Esophagus squamous epithelium (tissue), 4 donors: ENCODE measurements around the gene ERVH48-1.

ENCODE experiments used
- POLR2A ChIP-seq, 4 donors: fragments of 450-650 bp; IDR thresholded peaks; one replicate each; pipeline ENCODE4 v1.6.1; 2017; ENCODE audit warnings: antibody characterized with exemption in 4 of 4, mild to moderate bottlenecking in 4 of 4, moderate library complexity in 3 of 4
- TF ChIP-seq, protein P1 (sequence below), 6 experiments: fragments of 450-650 bp in 4 of 6; fragments of 200-600 bp in 2 of 6; sonication (generic) in 2 of 6; IDR thresholded peaks; one replicate each; pipeline ENCODE4 v1.5.1; 2016 to 2019; ENCODE audit warnings: antibody characterized with exemption in 6 of 6, mild to moderate bottlenecking in 4 of 6, moderate library complexity in 4 of 6

DNA sequence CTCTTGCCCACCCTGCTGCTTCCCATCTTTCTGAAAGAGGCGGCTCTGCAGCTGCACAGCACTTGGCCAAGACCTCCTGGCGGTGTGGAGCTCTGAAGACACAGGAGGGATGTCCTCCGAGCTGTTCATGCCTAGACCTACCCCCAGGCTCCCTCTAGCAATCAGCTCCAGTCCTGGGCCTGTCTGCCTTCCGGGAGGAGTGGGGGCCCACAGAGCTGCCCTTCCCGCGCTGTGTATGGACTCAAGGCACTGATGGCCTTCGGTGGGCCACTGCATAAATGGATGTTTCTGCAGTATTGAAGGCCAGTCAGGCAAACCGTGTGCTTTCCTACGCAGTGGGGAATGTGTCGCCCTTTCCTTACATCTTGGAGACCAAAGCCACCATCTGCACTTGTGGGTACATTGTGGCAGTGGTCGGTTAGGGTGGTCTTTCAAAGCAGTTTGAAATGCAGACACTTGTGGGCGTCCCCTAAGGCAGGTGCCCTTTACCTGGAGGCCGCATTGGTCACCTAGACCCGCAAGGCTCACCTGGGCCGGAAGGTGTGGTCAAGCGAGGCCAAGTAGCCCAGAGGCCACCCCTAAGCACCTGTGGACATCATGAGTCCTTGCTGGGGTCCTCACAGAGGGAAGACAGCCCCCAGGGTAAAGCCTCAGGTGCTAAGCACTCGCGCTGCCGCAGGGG is 48.0 kb upstream of the ERVH48-1 start:
- TF ChIP-seq POLR2A (IDR thresholded peaks at IDR 0.05) = no peak
- TF ChIP-seq, protein P1, sequence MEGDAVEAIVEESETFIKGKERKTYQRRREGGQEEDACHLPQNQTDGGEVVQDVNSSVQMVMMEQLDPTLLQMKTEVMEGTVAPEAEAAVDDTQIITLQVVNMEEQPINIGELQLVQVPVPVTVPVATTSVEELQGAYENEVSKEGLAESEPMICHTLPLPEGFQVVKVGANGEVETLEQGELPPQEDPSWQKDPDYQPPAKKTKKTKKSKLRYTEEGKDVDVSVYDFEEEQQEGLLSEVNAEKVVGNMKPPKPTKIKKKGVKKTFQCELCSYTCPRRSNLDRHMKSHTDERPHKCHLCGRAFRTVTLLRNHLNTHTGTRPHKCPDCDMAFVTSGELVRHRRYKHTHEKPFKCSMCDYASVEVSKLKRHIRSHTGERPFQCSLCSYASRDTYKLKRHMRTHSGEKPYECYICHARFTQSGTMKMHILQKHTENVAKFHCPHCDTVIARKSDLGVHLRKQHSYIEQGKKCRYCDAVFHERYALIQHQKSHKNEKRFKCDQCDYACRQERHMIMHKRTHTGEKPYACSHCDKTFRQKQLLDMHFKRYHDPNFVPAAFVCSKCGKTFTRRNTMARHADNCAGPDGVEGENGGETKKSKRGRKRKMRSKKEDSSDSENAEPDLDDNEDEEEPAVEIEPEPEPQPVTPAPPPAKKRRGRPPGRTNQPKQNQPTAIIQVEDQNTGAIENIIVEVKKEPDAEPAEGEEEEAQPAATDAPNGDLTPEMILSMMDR (IDR thresholded peaks at IDR 0.05) = peak in 3 of 6 experiments; percentile 33 to 39 (median 38)
